Frontal cortex (tissue), 4 donors: Measurements from ENCODE around the gene THTPA. TPM values are rescaled to one million over a fixed set of nuclear protein-coding genes. Genes with fewer than 3 reads are reported as not detected.
"Not testable (repeated sequence)": the region's sequence is repeated elsewhere in the genome, so short reads cannot be mapped to it uniquely, and the experiment has no call there.

Source experiments
- DNase-seq, 2 donors: peaks; one replicate each; pipeline ENCODE4 v3.0.0; 2012; ENCODE audit warnings: low spot score in 2 of 2
- FAIRE-seq: peaks from 2 replicates; lab custom pipeline; 2012; peaks lifted over from hg19 to GRCh38; lab: Jason Lieb, UNC
- total RNA-seq: library from RNA; depleted of rRNA; stranded (reverse); fragments of >200 nt; gene quantifications from one replicate; pipeline ENCODE4 v1.2.3, GENCODE V29; 2014
- donor health status: control.
- donor health status: control.
- donor health status: control.

Gene THTPA
- total RNA-seq, 1 donor from 2014 or later = 23.6 TPM

DNA sequence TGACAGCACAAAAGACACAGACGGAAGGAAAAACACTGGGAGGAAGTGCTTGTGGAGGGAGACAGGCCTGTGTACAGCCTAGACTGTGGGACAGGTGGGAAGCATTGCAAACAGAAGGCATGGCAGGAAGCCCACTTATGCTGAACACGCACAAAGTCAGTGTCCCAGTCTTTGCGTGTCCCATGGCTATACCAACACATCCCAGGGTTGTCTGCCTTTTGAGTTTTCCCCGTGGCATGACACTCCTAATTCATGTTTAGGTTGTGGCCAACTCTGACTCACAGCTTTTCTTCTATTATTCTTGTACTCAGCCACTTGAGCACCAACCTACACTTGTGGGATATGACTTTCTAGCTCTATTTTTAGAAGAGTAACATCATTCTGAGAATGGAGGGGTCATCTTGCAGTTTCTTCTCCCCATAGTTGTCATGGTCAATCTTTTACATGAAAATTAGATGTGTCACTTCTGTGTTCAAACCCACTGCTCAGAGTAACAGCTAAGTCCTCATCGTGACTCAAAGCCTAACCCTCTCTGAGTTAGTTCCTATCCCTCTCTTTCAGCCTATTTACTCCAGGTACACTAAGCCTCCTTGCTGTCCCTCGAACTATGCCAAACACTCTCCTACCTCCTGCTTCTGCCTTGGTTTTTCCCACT, 50.0 kb downstream of the THTPA start:
- no peak for DNase-seq

DNA sequence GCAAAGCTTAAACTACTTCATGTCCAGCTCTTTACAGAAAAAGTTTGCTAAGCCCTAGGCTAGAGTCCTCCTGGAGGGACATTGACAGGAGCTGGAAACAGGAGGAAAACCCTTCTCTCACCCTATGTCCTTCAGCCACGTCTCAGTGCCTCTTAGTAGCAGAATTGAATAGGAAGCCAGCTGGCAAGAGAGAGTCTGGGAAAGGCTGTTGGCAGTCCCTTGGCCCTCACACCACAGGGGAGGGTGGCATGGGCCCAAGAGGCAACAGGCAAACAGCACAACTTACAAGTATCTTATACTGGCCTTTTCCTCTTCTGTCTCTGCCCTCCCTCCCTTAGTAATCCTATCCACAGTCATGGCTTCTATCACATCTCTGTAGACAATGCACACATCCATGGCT, 52.4 kb downstream of the THTPA start:
- FAIRE-seq = no peak
- DNase-seq = no peak

More for the DNA sequence above, 50.0 kb downstream of the THTPA start:
- FAIRE-seq = no peak

DNA sequence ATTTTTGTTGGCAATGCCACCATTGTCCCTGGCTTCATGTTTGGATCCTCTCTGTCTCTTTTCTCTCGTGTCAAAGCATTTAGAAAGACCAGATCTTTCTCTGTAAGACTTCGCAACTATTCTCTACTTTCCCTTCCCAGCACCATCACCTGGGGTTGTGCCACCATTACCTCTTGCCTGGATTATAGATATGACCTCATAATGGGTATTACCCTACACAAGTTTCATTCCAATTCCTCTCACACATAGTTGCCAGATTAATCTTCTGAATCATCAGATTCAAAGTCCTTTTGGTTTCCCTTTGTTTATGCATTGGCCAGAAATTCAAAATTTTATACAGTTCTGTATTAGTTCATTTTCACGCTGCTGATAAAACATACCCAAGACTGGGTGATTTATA, 52.9 kb downstream of the THTPA start:
- no peak for DNase-seq
- no peak for FAIRE-seq

DNA sequence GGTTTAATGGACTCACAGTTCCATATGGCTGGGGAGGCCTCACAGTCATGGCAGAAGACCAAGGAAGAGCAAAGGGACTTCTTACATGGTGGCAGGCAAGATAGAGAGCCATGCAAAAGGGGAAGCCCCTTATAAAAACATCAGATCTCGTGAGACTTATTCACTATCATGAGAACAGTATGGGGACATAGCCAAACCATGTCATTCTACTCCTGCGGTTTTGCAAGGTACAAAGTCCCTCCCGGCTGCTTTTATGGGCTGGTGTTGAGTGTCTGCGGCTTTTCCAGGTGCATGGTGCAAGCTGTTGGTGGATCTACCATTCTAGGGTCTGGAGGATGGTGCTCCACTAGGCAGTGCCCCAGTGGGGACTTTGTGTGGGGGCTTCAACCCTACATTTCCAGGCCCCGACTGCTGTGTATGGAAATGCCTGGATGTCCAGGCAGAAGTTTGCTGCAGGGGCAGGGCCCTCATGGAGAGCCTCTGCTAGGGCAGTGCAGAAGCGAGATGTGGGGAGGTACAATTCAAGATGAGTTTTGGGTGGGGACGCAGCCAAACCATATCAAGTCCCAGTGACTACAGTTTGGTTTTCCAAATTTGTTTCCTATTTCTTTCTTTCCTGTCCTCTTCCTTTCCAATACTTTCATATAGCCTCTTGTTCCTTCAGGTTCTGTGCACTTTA, 53.5 kb downstream of the THTPA start:
- FAIRE-seq, DNase-seq: not testable (repeated sequence)

Other genes starting within 250 kb of the THTPA start
- gene BCL2L2, start 249.4 kb upstream of the THTPA start, total RNA-seq = 10.6 TPM
- 70.1 TPM for gene PABPN1, start 234.8 kb upstream of the THTPA start, total RNA-seq
- 154 TPM for gene SLC22A17, start 203.4 kb upstream of the THTPA start, total RNA-seq
- gene EFS, start 191.1 kb upstream of the THTPA start, total RNA-seq = 6.9 TPM
- not detected for gene IL25, start 183.5 kb upstream of the THTPA start, total RNA-seq
- gene CMTM5, start 179.2 kb upstream of the THTPA start, total RNA-seq = 1.6 TPM
- not detected for gene MYH6, start 148.0 kb upstream of the THTPA start, total RNA-seq
- 0.41 TPM for gene MYH7, start 120.6 kb upstream of the THTPA start, total RNA-seq
- 44.4 TPM for gene NGDN, start 86.6 kb upstream of the THTPA start, total RNA-seq
- 1.2 TPM for gene ZFHX2, start 4.5 kb upstream of the THTPA start, total RNA-seq
- gene AP1G2, start 11.5 kb downstream of the THTPA start, total RNA-seq = 12.6 TPM
- 32.2 TPM for gene JPH4, start 22.5 kb downstream of the THTPA start, total RNA-seq
- gene DHRS2, start 80.1 kb downstream of the THTPA start, total RNA-seq = 0.41 TPM